Colon (tissue), 2 donors: ENCODE data around the gene HECTD2.
"Not testable (repeated sequence)": the region's sequence is repeated elsewhere in the genome, so short reads cannot be mapped to it uniquely, and the experiment has no call there.

Source experiments
- FAIRE-seq: peaks from 2 replicates; lab custom pipeline; 2012; peaks lifted over from hg19 to GRCh38; lab: Jason Lieb, UNC
- donor health status: control.
- donor health status: control.

HECTD2 gene

DNA sequence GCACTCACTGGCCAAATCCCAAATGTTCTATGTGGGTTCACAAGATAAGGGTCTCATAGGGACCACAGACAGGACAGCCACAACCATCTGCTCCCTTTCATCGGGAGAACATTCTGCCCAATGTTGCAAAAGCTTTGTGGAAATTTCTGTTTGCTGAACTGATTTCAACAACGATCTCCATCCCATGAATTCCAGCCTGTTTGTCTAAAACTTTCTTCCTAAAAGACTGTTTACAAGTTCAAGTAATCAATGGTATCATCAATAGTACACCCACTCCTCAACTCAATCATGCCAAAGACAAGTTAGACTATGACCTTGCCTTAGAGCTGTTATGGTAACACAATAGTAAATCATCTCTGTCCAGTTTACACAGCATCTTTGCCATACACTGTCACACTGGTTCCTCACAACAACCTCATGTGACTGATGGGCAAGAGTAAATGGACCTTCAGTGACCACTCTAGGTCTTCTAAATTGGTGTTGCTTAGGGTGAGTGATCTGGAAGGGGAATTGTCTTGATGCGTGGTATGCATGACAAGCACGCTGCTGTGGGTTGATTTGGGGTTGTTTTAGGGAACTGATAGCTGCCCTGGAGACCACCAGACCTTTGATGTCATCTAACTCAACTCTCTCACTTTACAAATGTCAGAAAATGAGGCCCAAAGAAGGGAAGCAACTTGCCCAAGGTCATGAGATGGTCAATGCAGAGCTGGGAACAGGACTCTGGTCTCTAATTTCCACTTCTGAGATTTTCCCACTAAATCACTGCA, 127.7 kb downstream of the HECTD2 start:
- FAIRE-seq: no peak

DNA sequence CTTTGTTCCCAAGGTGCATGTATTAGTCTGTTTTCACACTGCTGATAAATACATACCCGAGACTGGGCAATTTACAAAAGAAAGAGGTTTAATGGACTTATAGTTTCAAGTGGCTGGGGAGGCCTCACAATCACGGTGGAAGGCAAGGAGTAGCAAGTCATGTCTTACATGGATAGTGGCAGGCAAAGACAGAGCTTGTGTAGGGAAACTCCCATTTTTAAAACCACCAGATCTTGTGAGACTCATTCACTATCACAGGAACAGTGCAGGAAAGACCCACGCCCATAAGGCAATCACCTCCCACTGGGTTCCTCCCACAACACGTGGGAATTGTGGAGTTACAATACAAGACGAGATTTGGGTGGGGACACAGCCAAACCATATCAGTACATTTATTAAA, 129.8 kb downstream of the HECTD2 start:
- FAIRE-seq: no peak

DNA sequence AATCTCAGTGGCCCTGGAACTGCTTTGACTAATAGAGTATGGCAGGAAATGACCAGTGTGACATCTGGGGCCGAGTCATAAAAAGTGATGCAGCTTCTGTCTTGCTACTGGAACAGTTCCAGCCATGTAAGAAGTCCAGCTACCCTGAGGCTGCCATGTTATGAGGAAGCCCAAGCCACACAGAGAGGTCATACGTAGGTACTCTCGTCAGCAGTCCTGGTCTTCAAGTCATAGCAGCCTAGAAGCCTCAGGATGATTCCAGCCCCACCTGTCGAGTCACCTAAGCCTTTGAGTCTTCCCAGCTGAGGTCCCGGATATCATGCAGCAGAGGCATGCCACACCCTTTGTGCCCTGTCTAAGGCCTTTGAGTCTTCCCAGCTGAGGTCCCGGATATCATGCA, 130.6 kb downstream of the HECTD2 start:
- no peak for FAIRE-seq

DNA sequence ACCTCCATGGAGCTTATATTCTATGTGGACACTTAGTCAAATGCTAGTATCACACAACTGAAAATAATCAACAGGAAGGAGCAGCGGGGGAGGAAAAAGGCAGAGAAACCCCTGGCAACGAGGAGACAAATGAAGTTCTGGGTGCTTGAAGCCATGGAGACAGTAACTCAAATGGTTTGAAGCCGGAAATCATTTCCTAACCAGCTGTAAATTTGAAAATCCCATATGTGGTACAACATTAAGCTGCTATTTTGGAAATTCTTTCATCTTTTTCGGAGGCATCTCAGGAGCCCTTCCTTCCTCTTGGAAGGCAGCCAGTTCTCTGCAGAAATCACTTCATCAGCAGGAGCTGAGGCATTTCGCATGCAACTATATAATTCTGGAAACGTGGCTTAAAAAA, 131.3 kb downstream of the HECTD2 start:
- FAIRE-seq: no peak

DNA sequence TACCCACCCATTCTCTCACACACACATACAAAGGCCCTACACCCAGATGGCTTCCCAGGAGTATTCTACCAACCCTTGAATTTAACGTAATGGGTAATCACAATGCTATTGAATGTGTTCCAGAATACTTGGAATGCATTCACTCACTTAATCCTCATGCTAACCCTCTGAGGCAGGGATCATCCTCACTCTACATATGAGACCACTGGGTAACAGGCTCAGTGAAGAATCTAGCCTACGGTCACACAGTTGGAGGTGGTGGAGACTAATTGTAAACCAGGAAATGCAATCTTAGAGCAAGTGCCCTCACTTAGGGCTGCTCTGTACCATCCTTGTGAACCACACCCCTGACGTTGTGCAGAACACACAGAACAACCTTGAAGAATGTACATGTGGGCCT, 135.2 kb downstream of the HECTD2 start:
- no peak for FAIRE-seq

DNA sequence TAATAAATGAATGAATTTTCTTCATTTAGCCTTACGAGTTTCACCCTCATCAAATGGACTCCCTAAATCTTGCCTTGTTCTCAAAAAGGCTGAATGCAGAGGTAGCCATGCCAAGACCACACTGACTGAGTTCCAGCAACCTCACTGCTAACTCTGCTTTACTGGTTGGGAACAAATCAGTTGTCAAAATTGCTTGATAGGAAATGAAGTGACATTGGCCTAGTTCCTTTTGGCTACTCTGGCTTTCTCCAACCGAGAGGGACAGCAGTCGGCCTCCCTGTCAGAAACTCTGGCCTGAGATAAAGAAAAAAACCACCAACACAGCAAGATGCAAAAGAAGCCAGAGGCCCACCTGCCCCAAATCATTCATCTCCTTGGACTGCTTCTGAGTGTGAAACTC, 135.7 kb downstream of the HECTD2 start:
- no peak for FAIRE-seq

DNA sequence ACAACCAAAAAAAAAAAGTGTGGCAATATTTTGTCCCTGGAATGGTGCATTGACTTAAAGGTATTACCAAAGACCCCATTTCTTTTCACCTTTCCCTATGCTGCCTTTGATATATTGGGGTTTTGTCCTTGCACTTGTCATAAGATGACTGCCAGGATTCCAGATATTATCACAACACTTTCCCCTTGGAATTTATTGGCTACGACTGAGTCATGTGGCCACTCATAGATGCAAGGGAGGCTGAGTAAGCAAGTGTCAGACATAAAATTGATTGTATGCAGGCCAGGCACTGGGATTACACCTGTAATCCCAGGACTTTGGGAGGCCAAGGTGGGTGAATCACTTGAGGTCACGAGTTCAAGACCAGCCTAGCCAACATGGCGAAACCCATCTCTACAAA, 139.1 kb downstream of the HECTD2 start:
- no peak for FAIRE-seq

DNA sequence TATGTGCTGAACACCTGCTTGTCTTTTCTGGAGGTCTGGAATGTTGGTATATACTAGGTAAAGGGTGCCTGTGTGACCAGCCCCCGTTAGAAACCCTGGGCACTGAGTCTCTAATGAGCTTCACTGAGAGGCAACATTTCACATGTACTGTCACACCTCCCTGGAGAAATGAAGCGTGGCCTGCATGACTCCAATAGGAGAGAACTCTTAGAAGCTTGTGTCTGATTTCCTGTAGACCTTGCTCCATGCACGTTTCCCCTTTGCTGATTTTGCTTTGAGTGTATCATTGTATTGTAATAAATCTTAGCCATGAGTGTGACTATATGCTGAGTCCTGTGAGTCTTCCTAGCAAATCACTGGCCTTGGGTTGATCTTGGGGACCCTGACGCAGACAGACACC, 139.9 kb downstream of the HECTD2 start:
- no peak for FAIRE-seq

DNA sequence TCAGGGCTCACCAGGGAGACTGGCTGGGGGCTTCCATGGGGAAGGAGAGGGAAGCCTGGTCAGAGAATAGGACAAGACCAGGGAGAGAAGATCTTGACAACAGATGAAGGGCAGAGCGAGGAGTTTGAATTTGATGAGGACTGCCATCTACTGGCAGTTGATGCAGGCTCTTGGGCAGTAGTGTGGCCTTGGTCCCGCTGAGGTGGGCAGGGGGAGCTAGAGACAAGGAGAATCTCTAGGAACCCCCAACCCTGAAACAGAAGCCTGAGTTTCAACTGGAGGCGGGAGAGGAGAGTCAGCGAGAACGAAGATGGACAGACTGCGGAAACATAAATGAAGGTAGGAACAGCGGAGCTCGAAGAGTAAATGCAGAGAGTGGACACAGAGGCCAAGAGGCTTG, 141.7 kb downstream of the HECTD2 start:
- FAIRE-seq: no peak

DNA sequence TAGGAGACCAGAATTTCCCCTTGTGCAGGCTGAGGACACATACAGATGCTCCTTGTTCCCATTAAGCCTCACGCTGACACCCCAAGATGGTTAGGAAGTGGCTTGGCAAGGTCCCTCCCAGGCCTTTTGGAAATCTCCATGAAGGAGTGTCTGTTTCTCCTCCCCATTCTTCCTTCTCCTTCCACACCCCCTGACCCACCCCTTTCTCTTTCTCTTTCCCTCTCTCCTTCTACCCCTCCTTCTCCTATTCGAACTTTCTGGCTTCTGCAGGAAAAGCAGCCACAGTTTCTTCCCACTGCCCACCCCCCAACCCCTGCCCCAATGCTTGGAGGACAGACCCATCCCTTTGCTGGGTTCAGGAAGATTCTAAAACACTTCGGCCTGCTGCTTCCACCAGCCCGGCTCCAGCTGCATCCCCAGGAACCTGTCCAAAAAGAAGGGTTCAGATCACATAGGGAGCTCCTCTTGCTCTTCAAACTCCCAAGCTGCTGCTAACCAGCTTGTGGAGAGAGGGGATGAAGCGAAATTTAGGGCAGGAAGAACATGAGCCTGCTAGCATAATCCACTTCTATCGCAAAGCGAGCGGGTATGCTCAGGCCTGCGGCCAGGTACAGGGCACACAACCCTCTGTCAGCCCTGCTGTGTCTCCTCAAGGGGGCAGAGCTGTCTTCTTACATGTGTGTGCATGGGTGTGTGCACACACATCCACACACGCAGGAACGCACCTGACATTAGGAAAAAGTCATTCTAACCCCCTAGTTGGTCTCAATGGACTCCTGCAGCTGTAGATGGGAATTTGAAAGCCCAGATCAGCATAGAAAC, 142.3 kb downstream of the HECTD2 start:
- FAIRE-seq: no peak

DNA sequence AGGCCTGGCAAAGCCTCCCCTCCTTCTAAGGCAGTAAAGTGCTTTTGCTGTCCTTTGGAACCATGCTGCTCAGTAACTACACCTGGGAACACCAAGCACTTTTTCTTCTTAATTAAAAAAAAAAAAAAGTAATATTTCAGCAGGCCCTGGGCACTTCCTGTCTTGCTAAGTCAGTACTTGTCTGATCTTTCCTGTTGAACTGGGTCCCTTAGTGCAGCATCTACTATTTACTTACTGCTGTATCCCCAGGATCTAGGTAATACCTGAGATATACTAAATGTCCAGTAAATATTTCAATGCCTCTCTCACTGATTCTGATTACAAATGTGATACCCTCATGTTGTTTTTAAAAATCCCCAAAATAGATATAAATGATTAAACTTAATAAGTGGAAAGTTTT, 145.3 kb downstream of the HECTD2 start:
- no peak for FAIRE-seq

DNA sequence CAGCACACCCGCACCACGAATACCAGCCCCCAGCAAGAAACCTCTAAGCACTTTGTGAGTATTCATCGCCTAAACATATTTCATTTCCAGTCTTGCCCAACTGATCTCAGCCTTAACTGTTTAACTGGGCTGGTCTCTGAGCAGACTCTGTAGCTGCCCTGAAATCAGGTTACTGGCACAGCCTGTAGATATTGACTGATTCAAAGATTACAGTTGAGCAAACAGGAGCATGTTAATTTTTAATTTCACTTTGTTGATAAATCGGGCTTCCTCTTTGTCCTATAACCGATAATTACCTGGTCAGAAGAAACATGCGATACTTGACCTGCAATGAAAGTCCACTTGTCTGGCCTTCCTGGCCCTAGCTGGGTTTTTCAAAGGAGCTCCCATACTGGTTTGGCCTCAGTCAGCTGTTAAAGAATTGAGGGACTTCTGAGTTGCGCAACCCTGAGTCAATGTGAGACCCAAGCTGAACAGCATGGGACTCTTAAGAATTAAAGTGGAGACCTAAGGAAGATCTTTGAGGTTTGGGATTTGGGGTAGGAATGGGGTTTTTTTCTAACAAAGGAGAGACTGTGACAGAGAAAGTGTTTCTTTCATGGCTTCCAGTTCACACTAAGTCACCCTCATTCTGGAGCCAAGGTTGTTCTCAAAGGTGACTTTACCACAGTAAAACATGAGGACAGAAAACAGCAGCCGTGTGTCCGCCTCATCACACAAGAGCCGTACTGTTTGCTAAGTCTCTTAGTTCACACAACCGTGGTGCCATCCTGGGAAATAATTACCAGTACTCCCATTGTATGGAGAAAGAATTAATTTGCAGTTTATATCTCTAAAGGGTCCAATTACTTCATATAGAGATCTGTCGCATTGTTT, 146.8 kb downstream of the HECTD2 start:
- no peak for FAIRE-seq

DNA sequence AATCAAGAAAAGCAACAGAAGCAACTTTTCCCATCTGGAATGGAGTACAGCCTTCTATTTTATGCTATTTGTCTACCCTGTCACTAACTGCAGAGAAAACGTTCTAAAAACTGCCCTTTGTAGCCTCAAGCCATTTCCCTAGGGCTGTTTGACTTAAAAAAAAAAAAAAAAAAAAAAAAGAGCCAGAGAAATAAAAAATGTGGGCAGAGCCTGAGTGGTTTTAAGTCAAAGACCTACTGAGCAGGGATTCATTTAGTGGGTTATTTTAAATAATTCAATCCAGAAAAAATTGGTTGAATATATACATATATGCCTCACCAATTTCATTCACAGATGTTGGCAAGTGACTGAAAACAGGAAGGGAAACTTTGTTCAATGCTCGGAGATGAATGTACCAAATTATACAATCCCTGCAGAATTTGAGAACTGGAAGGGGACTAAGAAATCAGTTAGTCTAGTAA, 147.5 kb downstream of the HECTD2 start:
- no peak for FAIRE-seq

DNA sequence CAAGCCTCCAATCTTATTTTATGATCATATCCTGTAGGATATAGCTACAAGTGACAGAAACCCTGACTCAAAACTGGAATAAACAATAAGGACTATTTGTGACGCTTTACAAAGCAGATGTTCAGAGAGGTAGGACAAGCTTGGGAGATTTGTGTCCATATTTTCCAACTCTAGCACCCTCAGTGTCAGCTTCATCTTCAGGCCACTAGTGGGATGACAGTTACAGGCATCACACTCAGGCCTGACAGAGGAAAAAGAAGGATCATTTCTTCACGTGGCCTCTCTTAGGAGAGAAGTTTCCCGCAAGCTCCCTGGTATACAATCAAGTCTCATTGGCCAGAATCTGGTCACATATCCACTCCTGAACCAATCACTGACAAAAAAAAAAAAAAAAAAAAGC, 148.3 kb downstream of the HECTD2 start:
- no peak for FAIRE-seq

DNA sequence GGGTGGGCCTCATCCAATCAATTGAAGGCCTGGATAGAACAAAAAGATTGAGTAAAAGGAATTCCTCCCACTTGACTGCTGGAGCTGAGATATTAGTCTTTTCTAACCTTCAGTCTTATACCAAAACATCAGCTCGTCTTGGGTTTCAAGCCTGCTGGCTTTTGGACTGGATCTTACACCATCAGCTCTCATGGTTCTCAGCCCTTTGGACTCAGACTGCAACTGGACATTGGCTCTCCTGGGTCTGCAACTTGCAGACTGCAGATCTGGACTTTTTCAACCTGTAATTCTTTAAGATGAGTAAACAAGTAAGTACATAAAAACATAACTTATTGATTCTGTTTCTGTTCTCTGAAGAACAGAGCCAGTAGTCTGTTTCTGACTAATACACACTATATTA, 149.0 kb downstream of the HECTD2 start:
- FAIRE-seq: no peak

DNA sequence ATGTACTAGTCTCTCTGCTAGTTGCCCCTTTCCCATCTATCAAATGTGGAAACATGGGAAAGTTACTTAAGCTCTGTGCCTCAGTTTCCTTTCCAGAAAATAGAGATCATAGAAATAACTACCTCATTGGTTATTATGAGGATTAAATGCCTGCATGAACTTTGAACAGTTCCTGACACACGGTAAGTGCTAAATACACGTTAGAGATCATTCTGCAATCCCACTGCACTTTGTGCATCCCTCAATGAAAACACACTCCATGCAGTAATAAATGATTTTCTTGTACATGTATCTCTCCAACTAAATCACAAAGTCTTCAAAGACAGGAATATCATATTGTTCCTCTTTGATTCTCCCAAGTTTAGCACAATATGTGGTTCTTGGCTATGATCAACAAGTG, 149.6 kb downstream of the HECTD2 start:
- no peak for FAIRE-seq

DNA sequence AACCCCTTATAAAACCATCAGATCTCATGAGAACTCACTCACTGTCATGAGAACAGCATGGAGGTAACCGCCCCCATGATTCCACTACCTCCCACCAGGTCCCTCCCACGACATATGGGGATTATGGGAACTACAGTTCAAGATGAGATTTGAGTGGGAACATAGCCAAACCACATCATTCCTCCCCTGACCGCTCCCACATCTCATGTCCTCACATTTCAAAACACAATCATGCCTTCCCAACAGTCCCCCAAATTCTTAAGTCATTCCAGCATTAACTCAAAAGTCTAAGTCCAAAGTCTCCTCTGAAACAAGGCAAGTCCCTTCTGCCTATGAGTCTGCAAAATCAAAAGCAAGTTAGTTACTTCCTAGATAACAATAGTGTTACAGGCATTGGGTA, 150.7 kb downstream of the HECTD2 start:
- FAIRE-seq: not testable (repeated sequence)

DNA sequence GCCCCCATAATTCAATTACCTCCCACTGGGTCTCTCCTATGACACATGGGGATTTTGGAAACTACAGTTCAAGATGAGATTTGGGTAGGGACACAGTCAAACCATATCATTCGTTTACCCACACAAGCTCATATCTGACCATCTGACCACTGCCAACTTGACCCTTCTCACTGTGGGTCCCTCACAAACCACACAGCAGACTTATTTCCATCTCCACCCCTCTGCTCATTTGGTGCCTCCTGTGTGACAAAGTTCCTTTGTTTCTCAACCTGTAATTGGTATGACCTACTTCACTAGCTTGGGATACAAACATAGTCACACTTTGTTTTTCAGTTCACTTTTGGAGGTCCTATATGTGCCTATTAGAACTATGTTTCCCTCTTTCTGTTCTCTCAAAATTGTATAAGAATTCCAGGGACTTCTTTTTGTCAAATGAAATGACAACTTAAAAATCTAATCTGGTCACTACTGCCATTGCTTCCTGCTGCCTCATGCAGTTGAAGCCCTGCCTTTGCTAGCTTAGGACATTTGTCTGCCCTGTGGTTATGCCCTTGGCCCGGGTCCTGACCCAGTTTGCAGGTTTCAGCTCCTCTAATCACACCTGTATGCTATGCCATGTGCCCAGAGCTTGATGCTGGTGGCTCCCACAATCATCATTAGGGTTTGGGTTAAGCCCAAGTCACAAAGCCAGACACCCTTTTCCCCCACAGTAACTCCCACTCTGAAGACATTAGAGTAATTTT, 152.9 kb downstream of the HECTD2 start:
- no peak for FAIRE-seq

DNA sequence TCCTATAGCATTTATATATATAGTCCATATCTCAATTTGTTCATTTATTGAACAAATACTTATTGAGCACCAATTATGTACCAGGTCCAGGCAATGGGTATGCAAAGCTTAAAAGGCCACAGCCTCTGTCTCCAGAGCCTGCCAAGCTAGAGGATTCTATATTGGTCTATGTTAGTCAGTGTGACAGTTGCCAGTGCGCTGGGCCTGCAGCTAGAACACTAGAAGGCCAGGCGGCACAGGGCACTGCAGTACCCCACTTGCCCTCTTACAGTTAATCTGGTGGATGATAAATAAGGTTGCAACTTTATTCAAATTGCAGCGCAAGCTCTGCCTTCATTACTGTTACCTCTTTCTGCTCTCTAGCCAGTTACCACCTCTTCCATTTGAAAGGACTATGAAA, 153.9 kb downstream of the HECTD2 start:
- FAIRE-seq: no peak
